HG03025 (cell line): ENCODE results near the gene LSAMP.

Experiments used
- ATAC-seq: cut with Tn5 transposase; IDR thresholded peaks from one replicate; pipeline ENCODE4 v1.9.1; 2021; ENCODE audit warnings: mild to moderate bottlenecking, moderate library complexity; ENCODE audit not compliant: unreplicated experiment, low FRiP score

The LSAMP gene

GRCh38 chr3:116433552-116433951 lies 11.7 kb downstream of the LSAMP start:
- no peak for ATAC-seq

GRCh38 chr3:116432795-116433194 lies 12.5 kb downstream of the LSAMP start:
- ATAC-seq: no peak

DNA sequence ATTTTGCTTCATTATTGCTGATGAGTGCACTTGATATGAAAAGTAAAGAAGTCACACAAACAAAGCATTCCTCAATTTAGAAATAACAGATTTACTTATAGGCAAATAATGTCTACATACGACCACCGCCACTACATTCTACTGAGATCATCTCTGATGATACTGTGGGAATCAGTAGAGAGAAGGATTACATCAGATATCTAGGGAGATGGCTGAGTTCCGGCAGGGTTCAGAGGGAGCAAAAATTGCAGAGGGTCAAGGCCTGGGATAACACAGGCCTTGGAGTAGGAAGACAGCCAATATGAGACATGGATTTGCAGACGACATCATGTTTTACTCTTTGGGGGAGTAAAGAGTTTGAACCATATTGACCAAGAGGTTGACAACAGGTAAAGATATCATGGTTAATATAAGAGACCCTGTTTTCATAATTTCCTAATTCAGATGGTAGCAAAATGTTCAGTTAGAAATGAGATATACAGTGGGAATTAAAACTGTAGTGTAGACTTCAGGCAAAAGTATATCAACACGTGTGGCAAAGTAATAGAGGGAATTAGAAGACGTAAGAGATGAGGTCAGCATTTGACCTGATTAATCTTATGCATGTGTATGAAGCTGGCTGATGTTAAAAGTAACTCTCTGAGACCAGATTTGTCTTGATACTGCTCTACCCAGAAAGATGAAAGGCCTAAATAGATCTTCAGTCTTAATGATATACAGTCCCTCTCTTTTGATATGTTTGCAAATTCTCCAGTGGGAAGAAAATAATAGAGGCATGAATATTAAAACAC lies 15.6 kb downstream of the LSAMP start:
- ATAC-seq: no peak

- no peak for ATAC-seq
These were observed 19.3 kb downstream of the LSAMP start for GRCh38 chr3:116426036-116426435.

GRCh38 chr3:116425126-116425525 lies 20.2 kb downstream of the LSAMP start:
- ATAC-seq: no peak

DNA sequence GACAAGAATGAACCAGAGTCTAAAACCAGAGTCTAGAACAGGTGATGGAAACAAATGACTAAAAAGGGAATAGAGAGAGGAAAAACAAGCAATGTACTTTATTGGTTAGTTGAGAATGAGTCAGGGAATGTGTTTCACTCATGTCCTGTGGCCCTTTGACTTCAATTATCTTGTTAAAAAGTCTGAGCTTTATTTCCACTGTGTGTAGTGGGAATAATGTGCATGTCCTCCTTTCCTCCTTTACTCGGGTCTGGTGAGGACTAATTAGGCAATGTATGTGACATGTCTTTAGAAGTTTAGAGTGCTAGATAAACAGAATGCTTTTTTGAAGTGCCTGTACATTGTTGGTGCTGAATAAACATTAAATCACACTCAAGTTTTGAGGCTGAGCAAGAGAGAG lies 21.3 kb downstream of the LSAMP start:
- no peak for ATAC-seq

GRCh38 chr3:116423374-116423773 lies 21.9 kb downstream of the LSAMP start:
- ATAC-seq: no peak

GRCh38 chr3:116417151-116417550 lies 28.1 kb downstream of the LSAMP start:
- no peak for ATAC-seq

DNA sequence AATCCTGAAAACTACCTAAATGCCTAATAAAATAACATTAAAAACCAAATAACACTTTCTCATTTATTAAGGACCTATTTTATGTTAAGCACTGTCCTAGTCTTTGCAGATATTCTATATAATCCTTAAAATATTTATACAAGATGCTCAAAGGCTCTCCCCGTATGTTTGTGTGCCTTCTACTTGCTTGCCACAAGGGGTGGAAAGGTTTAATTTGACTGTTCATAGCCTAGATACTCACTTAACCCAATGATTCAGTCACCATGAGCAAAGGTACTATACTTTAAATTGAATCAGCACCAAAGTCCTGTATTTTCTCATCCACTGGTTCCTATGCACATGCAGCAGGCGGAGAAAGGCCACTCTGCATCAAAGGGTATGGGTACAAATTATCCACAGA lies 32.0 kb downstream of the LSAMP start:
- ATAC-seq: no peak

DNA sequence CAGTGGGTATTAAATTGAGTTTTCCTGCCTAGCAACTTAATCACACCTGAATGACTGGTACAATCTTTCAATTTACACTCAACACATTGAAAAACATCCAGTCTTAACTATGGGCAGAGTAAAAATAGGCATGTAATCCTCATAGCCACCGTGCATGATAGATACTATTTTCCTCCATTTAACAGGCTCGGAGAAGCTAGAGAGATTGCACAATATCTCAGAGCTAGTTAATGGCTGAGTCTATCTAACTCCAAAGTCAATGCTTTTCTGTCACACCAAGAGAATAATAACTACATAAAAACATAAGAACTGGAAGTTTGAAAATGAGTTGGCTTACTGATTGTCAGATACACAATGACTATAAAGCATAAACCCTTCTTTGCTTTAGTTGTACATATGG lies 36.8 kb downstream of the LSAMP start:
- no peak for ATAC-seq

DNA sequence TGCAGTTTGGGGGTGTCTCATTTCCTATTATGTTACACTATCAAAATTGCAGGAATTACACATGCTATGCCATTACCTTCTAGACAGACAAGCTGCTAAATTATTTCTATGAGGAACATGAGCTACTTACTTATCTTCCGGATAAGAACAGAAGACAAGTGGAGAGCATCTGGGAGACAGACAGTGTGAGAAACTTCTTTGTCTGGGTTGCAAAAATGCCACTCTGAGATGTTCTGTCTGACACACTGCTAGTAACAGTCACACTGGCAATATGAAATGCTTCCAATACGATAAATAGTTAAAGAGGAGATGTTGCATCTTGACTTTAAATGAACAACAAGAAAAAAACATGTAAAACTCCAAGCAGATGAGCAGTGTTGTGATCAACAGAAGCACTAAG lies 40.1 kb downstream of the LSAMP start:
- no peak for ATAC-seq

DNA sequence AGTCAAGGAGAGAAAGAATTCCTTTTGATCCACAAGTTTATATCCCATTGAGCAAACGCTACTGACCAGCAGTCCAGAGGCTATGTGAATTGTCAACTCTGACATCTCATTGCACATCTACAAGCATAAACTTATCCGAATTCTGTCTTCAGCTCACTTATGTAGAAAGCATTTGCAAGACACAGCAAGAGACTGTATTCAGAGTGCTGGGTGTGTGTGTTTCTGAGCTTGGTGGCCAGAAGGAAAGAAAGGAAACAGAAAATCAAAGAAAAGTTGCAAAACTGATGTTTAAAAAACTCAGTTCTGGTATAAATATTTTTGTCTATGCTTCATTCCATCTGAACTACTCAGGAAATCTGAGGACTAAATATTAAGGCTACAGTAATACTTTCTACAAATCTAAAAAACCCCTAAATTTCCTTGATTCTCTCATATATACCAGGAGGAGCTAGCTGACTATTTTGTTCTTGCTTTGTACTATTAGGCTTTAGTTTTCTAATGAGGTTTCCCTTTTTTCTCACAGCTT lies 45.5 kb downstream of the LSAMP start:
- ATAC-seq: no peak

DNA sequence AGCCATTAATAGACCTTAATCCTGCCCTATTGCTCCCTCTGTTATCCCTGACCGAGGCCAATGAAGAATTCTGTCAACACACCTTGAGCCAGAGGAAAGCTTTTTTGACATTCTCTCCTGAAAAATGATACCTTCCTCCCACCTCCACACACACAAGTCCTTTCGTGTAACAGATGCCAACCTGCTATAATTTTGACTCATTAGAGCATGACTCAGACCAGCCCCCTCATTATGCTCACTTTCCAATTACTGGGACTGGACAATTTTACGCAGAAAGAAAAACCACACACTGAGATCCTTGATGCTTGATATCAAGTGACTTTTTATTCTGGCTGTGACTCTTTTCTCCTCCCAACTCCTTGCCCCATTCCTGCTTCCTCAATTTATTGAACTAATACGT lies 50.9 kb downstream of the LSAMP start:
- no peak for ATAC-seq

GRCh38 chr3:116393199-116393598 lies 52.1 kb downstream of the LSAMP start:
- ATAC-seq: no peak

- ATAC-seq: no peak
These were observed 53.0 kb downstream of the LSAMP start for GRCh38 chr3:116392291-116392690.

DNA sequence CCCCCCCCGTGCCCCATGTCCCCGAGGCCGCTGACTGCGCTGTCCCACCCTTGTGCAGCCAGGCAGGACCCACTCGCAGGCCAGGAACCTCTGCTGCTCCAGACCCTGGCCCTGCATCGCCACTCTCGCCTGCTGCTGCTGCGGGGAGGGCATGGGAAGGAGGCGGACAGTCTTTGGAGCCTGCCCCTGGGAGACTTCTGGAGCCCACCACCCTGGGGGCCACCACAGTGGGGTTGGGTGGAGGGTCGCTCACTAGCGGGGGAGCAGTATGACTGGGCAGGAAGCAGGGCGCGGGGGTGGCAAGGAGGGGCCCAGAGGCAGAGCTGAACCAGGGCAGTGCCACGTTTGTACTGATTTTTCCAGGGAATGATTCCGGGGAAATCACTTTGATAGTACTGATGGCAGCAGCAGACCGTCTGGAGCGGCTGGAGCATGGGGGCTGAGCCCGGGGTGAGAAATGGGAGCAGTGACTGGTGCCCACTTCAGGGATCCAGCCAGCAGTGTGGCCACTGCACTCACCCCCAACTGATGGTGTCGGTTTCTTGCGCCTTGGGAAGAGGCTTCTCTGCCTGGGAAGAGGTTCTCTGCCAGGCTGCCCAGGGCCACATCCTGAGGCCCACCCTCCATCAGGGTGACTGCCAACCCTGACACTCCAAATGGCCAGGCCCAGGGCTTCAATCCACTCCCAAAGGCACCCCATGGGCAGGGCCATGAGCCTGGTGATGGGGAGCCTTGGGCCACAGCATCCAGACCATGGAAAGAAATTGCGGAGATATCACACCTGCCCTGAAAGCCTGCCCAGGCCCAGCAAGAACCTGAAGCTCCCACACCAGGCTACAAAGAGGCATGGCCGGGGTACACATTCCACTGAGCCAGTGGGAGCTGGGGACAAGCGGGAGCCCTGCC lies 53.7 kb downstream of the LSAMP start:
- ATAC-seq: no peak

GRCh38 chr3:116390318-116390717 lies 55.0 kb downstream of the LSAMP start:
- ATAC-seq: no peak

DNA sequence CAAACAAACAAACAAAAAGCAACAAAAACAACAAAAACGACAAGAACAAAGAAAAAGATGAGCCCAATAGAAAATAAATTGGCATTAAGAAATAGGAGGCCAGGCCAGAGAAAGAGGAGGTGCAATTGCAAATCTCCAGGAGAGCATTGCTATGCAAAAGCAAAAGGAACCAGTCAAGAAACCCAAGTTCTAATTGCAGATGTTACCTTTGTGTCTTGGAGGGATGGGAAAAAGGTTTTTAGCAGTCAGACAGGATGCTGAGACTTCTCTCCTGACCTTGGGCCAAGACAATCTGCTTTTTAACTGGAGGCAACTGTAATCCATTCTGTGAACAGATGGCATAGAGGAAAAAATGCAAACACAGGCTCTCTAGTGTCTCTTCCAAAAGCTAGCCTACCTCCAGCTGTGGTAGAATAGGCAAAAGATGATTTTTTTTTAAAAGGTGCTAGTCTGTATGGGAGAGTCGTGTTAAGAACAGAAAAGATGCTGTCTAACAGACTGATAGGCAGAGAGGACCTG lies 56.4 kb downstream of the LSAMP start:
- ATAC-seq: no peak

DNA sequence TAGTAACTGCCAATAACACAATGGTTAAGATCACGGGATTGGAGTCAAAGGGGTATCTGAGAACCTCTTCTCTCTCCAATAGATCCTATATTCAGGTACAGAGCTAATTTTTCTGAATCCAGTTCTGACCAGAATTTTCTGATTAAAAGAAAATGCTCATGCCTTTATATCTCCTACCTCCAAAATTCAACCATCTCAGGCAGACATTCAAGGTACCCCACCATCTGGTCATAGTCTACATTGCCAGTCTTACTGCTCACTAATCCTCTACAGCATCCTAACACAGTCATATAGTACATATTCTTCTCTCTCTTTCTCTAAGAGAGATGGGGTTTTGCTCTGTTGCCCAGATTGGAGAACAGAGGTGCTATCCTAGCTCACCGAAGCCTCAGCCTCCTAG lies 59.1 kb downstream of the LSAMP start:
- ATAC-seq: no peak

DNA sequence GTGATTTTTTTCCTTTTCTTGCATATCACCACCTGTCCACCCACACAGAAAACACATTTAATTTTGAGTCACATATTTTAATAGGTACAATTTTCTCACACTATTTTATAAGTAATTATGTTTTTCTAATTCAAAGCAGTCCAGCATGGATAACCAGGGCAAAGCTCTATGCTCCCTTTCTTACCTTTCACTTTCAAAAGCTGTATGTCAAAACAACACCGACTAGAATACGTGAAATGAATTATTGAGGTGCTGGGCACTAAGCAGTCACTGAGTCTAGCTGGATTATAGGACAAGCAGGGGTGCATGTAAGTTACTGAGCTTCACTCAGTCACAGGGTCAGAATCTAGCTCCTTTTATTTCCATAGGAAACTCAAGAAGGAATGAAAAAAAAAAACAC lies 60.6 kb downstream of the LSAMP start:
- ATAC-seq: no peak

DNA sequence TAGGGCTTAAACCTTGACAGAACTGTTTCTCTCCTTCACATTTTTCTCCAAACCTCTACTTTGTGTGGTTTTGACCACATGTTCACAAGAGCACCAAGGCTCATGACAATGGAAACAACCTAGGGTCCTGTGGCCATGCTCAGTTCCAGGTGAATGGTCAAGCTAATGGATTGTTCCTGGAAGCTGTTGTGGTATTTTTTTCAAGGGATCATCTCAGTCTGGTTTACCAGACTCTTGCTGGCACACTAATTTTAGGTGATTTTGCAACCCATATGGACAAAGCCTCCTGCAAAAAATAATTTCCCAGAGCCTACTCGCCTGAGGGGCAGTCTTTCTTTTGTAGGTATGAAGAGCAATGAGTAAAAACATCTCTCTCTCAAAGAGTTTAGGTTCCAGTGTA lies 67.2 kb downstream of the LSAMP start:
- no peak for ATAC-seq
